ENCODE measurements around the gene MRPL10. TPM values are rescaled to one million over a fixed set of nuclear protein-coding genes. Genes with fewer than 3 reads are reported as not detected.

Gene MRPL10
- polyA plus RNA-seq, 6 donors from 2014 or later: 33.1 to 49.0 (median 39.1) TPM

GRCh38 chr17:47801906-47802305 lies 29.4 kb downstream of the MRPL10 start:
- DNase-seq (no peak), ATAC-seq (ENCODE audit: low read depth in 2 of 2) (no peak)
- Mint-ChIP-seq H3K27me3 (peaks cover 4 to 17% (median 10%) of the 10 kb centered on the region in 3 donors), H3K4me1 (peaks cover 2 to 9% (median 3%) of the 10 kb centered on the region in 3 donors), H3K4me3 (no peak overlapping the region), H3K36me3 (peaks cover 0 to 3% of the 10 kb centered on the region in 2 donors), H3K9me3 (no peaks in the 10 kb centered on the region), H3K27ac (no peak overlapping the region)

DNA sequence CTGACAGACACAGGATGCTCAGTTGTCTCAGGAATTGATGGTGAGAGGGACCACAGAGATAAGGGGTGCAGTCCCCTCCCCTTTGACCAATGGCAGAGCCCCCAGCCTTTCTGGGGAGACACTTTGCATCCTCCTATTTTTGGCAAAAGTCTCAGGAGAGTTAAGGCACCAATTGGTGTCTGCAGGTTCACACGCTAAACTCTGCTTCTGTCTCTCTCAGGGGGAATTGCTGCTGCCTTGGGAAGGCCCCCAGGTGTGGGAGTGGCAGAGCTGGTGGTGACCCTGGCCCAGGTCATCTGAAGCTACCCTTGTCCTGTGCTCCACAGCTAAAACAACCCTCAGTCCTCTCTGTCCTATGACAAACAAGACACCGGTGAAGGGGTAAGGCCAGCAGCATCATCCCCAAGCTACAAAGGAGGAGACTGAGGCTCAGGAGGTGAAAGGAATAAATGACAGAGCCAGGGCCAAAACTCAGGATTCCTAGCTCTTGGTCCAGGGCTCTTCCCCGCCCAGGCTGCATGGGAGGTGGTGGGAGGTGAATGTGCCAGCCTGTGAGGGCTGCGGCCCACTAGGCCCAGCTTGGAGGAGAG lies 30.1 kb downstream of the MRPL10 start:
- DNase-seq (no peak), ATAC-seq (ENCODE audit: low read depth in 2 of 2) (no peak)
- H3K9me3 Mint-ChIP-seq: no peaks in the 10 kb centered on the region
- H3K27ac Mint-ChIP-seq: no peak overlapping the region
- H3K4me3 Mint-ChIP-seq: peak overlapping the region in 1 of 8 donors; percentile 6
- peaks cover 2 to 9% (median 3%) of the 10 kb centered on the region in 3 donors for H3K4me1 Mint-ChIP-seq
- peaks cover 4 to 17% (median 10%) of the 10 kb centered on the region in 3 donors for H3K27me3 Mint-ChIP-seq
- no peaks in the 10 kb centered on the region for H3K36me3 Mint-ChIP-seq

DNA sequence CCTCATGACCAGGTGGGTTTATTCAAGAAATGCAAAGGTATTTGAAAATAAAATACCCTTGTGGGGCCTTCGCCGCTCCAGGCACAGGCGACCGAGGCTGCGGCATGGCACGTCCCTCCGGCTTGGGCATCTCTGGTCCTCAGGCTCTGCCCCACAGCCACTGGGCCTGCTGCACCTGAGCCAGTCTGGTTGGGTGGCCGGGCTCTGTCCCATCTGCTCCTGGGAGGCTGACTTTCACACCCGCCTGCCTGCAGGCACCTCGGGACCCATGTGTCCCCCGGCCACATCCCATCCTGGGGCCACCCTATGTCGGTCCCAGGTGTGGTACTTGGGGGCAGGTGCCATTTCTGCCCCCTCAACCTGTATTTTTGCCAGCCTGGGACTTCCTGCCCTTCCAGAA lies 30.7 kb downstream of the MRPL10 start:
- H3K4me3 Mint-ChIP-seq: no peak overlapping the region
- H3K9me3 Mint-ChIP-seq: no peaks in the 10 kb centered on the region
- peaks cover 2 to 9% (median 3%) of the 10 kb centered on the region in 3 donors for H3K4me1 Mint-ChIP-seq
- DNase-seq (no peak), ATAC-seq (ENCODE audit: low read depth in 2 of 2) (no peak)
- peaks cover 6 to 17% (median 10%) of the 10 kb centered on the region in 3 donors for H3K27me3 Mint-ChIP-seq
- no peaks in the 10 kb centered on the region for H3K36me3 Mint-ChIP-seq
- no peak overlapping the region for H3K27ac Mint-ChIP-seq

DNA sequence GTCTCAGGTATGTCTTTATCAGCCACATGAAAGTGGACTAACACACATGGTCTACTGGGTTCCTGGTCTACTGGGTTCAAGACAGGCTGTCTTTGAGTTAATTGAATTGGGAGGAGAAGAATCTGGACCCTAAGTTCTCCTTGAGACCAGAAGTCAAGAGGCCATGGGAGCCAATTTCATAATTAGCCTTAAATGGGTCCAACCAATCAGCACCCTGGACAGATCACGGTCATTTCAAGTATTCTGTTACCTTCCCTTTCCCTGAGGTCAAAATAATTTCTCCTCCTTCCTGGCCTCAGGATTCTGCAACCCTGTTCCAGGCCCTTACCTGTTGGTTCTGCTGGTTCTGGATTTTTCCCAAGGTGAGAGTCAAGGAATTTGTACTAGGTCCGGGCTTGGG lies 33.5 kb downstream of the MRPL10 start:
- DNase-seq: no peak
- peak overlapping the region in 1 of 6 donors; percentile 30 for H3K27ac Mint-ChIP-seq
- H3K4me1 Mint-ChIP-seq: peaks cover 2 to 9% (median 3%) of the 10 kb centered on the region in 3 donors
- no peaks in the 10 kb centered on the region for H3K36me3 Mint-ChIP-seq
- ATAC-seq (ENCODE audit: low read depth in 2 of 2): no peak
- peaks cover 22 to 39% (median 28%) of the 10 kb centered on the region in 3 donors for H3K27me3 Mint-ChIP-seq
- no peak overlapping the region for H3K4me3 Mint-ChIP-seq
- no peaks in the 10 kb centered on the region for H3K9me3 Mint-ChIP-seq

DNA sequence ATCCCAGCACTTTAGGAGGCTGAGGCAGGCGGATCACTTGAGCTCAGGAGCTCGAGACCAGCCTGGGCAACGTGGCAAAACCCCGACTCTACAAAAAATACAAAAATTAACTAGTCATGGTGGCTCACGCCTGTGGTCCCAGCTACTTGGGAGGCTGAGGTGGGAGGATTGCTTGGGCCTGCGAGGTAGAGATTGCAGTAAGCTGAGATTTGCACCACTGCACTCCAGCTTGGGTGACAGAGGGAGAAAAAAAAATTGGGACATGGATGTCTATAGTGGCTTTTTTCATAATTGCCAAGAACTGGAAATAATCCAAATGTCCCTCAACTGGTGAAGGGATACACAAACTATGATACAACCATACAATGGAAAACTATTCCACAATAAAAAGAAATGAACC lies 38.4 kb downstream of the MRPL10 start:
- H3K27ac Mint-ChIP-seq: no peak overlapping the region
- ATAC-seq (ENCODE audit: low read depth in 2 of 2): no peak
- H3K36me3 Mint-ChIP-seq: peaks cover 0 to 3% of the 10 kb centered on the region in 2 donors
- no peak for DNase-seq
- peaks cover 0 to 1% (median 0%) of the 10 kb centered on the region in 7 donors for H3K9me3 Mint-ChIP-seq
- peaks cover 12 to 14% (median 14%) of the 10 kb centered on the region in 3 donors for H3K4me1 Mint-ChIP-seq
- H3K4me3 Mint-ChIP-seq: no peak overlapping the region
- H3K27me3 Mint-ChIP-seq: peaks cover 56 to 74% (median 56%) of the 10 kb centered on the region in 3 donors

DNA sequence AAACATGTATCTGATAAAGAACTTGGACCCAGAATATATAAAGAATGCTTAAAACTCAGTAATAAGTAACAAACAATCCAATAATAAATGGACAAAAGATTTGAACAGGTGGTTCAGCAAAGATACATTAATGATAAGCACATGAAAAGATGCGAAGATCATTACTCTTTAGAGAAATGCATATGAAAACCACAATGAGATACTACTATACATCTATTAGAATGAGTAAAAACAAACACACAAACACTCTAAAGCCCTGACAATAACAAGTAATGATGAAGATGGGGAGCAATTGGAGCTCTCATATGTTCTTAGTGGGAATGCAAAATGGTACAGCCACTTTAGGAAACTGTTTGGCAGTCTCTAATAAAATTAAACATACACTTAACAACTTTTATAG lies 38.9 kb downstream of the MRPL10 start:
- Mint-ChIP-seq H3K9me3 (peaks cover 0 to 1% (median 0%) of the 10 kb centered on the region in 7 donors), H3K4me3 (no peak overlapping the region), H3K27ac (no peak overlapping the region), H3K27me3 (peaks cover 53 to 74% (median 62%) of the 10 kb centered on the region in 3 donors), H3K36me3 (peaks cover 0 to 3% of the 10 kb centered on the region in 2 donors), H3K4me1 (peaks cover 12 to 14% (median 14%) of the 10 kb centered on the region in 3 donors)
- DNase-seq (no peak), ATAC-seq (ENCODE audit: low read depth in 2 of 2) (no peak)

- peaks cover 52 to 81% (median 65%) of the 10 kb centered on the region in 3 donors for H3K27me3 Mint-ChIP-seq
- H3K27ac Mint-ChIP-seq: no peak overlapping the region
- no peak for DNase-seq
- peaks cover 12 to 14% (median 14%) of the 10 kb centered on the region in 3 donors for H3K4me1 Mint-ChIP-seq
- ATAC-seq (ENCODE audit: low read depth in 2 of 2): no peak
- peaks cover 0 to 3% of the 10 kb centered on the region in 2 donors for H3K36me3 Mint-ChIP-seq
- peak overlapping the region in 6 of 8 donors; percentile 17 to 82 (median 52) for H3K4me3 Mint-ChIP-seq
- H3K9me3 Mint-ChIP-seq: peaks cover 0 to 1% (median 0%) of the 10 kb centered on the region in 7 donors
These were observed 40.3 kb downstream of the MRPL10 start for GRCh38 chr17:47791025-47791424.

GRCh38 chr17:47789611-47790561 lies 41.5 kb downstream of the MRPL10 start:
- H3K27me3 Mint-ChIP-seq: peaks cover 50 to 86% (median 65%) of the 10 kb centered on the region in 3 donors
- peaks cover 0 to 1% (median 0%) of the 10 kb centered on the region in 7 donors for H3K9me3 Mint-ChIP-seq
- H3K36me3 Mint-ChIP-seq: peaks cover 0 to 3% of the 10 kb centered on the region in 2 donors
- H3K27ac Mint-ChIP-seq: no peak overlapping the region
- H3K4me3 Mint-ChIP-seq: peak overlapping the region in 7 of 8 donors; percentile 42 to 89 (median 73)
- DNase-seq (peak; percentile 25), ATAC-seq (ENCODE audit: low read depth in 2 of 2) (peak; percentile 83 to 87)
- peaks cover 12 to 14% (median 14%) of the 10 kb centered on the region in 3 donors for H3K4me1 Mint-ChIP-seq

DNA sequence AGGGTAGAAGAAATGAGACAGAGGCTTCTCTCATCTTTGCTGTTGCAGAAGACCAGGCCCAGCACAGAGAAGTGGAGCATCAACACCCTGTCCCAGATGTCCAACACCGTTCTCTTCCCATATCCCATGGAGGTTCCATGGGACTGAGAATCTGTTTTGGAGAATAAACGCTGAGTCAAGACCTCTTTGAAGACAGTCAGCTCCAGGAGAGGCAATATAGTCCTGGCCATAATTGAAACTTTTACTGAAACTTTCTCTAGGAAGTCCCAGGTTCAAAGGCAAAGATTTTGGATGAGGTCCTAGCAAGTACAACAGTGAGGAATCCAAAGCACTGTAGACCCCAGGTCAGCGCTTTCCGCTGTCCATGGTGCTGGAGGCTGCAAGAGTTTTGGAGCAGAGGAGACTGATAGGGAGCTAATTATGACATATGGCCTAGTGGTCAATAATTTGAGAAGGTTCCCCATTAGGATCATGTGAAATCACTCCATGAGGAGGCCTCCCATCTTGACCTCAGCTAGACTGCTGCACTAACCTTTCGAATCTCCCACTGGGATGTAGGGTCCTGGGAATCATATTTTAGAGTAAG lies 45.7 kb downstream of the MRPL10 start:
- H3K27ac Mint-ChIP-seq: no peak overlapping the region
- H3K9me3 Mint-ChIP-seq: peaks cover 0 to 1% (median 0%) of the 10 kb centered on the region in 7 donors
- H3K27me3 Mint-ChIP-seq: peaks cover 44 to 85% (median 71%) of the 10 kb centered on the region in 3 donors
- ATAC-seq (ENCODE audit: low read depth in 2 of 2) (no peak), DNase-seq (no peak)
- H3K4me1 Mint-ChIP-seq: peaks cover 11 to 12% (median 12%) of the 10 kb centered on the region in 3 donors
- H3K4me3 Mint-ChIP-seq: peak overlapping the region in 1 of 8 donors; percentile 33
- peaks cover 0 to 3% of the 10 kb centered on the region in 2 donors for H3K36me3 Mint-ChIP-seq

- Mint-ChIP-seq H3K27me3 (peaks cover 37 to 81% (median 69%) of the 10 kb centered on the region in 3 donors), H3K4me1 (no peaks in the 10 kb centered on the region)
These were observed 49.9 kb downstream of the MRPL10 start for GRCh38 chr17:47781397-47781796.

DNA sequence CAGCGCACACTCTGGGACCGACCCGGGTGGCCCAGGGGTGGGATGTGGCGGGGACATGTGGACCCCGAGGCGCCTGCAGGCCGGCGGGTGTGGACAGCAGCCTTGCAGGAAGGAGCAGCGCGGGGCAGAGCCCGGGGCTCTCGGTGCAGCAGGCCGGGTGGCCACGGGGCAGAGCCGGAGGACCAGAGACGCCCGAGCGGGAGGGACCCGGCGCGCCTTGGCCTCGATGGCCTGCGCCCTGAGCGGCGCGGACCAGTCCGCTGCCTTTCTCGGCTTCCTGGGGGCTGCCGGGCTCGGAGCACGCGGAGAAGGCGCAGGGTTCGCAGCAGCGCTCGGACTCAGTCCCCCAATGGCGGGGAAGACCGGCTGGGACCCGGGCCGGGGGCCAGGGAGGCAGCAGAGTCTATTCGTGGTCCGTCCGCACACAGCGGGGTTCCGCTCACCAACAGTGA lies 53.1 kb downstream of the MRPL10 start:
- peaks cover 0 to 5% (median 0%) of the 10 kb centered on the region in 7 donors for H3K9me3 Mint-ChIP-seq
- ATAC-seq (ENCODE audit: low read depth in 2 of 2) (no peak), DNase-seq (no peak)
- peaks cover 0 to 6% of the 10 kb centered on the region in 2 donors for H3K36me3 Mint-ChIP-seq
- H3K27me3 Mint-ChIP-seq: peaks cover 36 to 82% (median 79%) of the 10 kb centered on the region in 3 donors
- H3K4me3 Mint-ChIP-seq: no peak overlapping the region
- no peak overlapping the region for H3K27ac Mint-ChIP-seq
- no peaks in the 10 kb centered on the region for H3K4me1 Mint-ChIP-seq

More at GRCh38 chr17:47781397-47781796, 49.9 kb downstream of the MRPL10 start:
- DNase-seq (no peak), ATAC-seq (ENCODE audit: low read depth in 2 of 2) (no peak)
- no peaks in the 10 kb centered on the region for H3K36me3 Mint-ChIP-seq
- no peak overlapping the region for H3K4me3 Mint-ChIP-seq
- no peak overlapping the region for H3K27ac Mint-ChIP-seq
- no peaks in the 10 kb centered on the region for H3K9me3 Mint-ChIP-seq

GRCh38 chr17:47776330-47777197 lies 54.8 kb downstream of the MRPL10 start:
- ATAC-seq (ENCODE audit: low read depth in 2 of 2) (peak; percentile 72 to 83), DNase-seq (peak; percentile 31)
- Mint-ChIP-seq H3K4me1 (no peaks in the 10 kb centered on the region), H3K4me3 (no peak overlapping the region), H3K27me3 (peaks cover 39 to 72% (median 72%) of the 10 kb centered on the region in 3 donors), H3K9me3 (peaks cover 0 to 13% (median 6%) of the 10 kb centered on the region in 7 donors), H3K36me3 (peaks cover 0 to 12% of the 10 kb centered on the region in 2 donors), H3K27ac (no peak overlapping the region)
